Epithelial cell of esophagus (primary cell): ENCODE results near the gene ACTR3C.
"Not testable (repeated sequence)": the region's sequence is repeated elsewhere in the genome, so short reads cannot be mapped to it uniquely, and the experiment has no call there.

Experiments used
- DNase-seq: peaks from one replicate; pipeline ENCODE4 v3.0.0; 2010; ENCODE audit warnings: low read depth
- H3K4me3 ChIP-seq: 2 replicates; pipeline ENCODE4 v1.5.1; 2011; ENCODE audit warnings: mild to moderate bottlenecking, low read length, control low read depth
- TF ChIP-seq, protein P1 (sequence below): IDR thresholded peaks from 2 replicates; pipeline ENCODE4 v1.5.1; 2011; ENCODE audit warnings: low read depth, mild to moderate bottlenecking, low read length, control low read depth, inconsistent platforms; ENCODE audit not compliant: insufficient read depth; ENCODE audit errors: missing control alignments

ACTR3C gene

DNA sequence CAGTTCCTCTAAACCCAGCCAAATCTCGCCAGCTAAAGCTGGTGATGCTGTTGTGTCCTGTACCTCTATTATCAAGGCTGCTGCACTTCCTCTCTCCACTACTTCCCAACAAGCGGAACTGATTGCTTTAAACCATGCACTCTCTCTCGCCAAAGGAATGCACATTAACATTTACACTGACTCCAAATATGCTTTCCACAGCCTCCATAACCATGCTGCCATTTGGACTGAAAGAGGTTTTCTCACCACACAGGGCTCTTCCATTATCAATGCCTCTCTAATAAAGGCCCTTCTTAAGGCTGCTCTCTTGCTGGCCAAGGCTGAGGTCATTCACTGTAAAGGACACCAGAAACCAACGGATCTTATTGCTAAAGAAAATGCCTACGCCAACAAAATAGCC lies 11.6 kb downstream of the ACTR3C start:
- TF ChIP-seq, protein P1, sequence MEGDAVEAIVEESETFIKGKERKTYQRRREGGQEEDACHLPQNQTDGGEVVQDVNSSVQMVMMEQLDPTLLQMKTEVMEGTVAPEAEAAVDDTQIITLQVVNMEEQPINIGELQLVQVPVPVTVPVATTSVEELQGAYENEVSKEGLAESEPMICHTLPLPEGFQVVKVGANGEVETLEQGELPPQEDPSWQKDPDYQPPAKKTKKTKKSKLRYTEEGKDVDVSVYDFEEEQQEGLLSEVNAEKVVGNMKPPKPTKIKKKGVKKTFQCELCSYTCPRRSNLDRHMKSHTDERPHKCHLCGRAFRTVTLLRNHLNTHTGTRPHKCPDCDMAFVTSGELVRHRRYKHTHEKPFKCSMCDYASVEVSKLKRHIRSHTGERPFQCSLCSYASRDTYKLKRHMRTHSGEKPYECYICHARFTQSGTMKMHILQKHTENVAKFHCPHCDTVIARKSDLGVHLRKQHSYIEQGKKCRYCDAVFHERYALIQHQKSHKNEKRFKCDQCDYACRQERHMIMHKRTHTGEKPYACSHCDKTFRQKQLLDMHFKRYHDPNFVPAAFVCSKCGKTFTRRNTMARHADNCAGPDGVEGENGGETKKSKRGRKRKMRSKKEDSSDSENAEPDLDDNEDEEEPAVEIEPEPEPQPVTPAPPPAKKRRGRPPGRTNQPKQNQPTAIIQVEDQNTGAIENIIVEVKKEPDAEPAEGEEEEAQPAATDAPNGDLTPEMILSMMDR, result no peak
- no peak overlapping the region for H3K4me3 ChIP-seq
- no peak for DNase-seq

DNA sequence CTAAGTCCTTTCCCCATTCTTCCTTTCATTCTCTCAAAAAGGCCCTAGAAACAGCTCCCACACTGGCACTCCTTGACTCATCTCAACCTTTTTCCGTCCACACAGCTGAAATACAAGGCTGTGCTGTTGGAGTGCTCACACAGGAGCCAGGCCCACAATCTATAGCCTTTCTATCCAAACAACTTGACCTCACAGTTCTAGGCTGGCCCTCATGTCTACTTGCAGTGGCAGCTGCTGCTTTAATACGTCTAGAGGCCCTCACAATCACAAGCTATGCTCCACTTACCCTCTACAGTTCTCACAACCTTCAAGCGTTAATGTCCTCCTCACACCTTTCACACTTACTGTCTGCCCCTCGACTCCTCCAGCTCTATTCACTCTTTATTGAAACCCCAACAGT lies 12.2 kb downstream of the ACTR3C start:
- TF ChIP-seq, protein P1, result no peak
- H3K4me3 ChIP-seq, result no peak overlapping the region
- no peak for DNase-seq

- no peak for DNase-seq
- no peak overlapping the region for H3K4me3 ChIP-seq
- TF ChIP-seq, protein P1, result no peak
Measured at GRCh38 chr7:150308575-150308974, 14.8 kb downstream of the ACTR3C start.

DNA sequence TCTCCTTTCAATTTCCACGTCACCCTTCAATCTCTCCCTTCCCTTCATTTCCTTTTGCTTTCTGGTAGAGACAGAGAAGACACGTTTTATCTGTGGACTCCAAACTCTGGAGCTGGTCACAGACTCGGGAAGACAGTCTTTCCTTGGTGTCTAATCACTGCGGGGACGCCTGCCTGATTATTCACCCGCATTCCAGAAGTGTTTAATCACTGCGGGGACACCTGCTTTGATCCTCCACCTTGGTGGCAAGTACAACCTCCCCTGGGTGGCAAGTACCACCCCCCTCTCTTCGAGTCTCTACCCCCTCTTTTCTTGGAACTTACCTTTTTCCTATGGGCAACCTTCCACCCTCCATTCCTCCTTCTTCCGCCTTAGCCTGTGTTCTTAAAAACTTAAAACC lies 15.4 kb downstream of the ACTR3C start:
- TF ChIP-seq, protein P1, result no peak
- DNase-seq, result no peak
- H3K4me3 ChIP-seq, result no peak overlapping the region

DNA sequence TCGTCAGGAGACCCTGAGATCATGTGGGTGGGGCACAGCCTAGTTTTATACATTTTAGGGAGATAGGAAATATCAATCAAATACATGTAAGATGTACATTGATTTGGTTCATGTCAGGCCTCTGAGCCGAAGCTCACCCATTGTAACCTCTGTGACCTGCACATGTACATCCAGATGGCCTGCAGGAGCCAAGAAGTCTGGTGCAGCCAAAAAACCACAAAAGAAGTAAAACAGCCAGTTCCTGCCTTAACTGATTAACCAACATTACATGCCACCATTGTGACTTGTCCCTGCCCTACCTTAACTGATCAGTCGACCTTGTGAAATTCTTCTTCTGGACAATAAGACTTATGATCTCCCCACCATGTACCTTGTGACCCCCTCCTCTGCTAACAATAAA lies 16.2 kb downstream of the ACTR3C start:
- no peak for DNase-seq
- H3K4me3 ChIP-seq, result no peak overlapping the region
- TF ChIP-seq, protein P1, result no peak

GRCh38 chr7:150306377-150306776 lies 17.0 kb downstream of the ACTR3C start:
- DNase-seq, H3K4me3 ChIP-seq: not testable (repeated sequence)

DNA sequence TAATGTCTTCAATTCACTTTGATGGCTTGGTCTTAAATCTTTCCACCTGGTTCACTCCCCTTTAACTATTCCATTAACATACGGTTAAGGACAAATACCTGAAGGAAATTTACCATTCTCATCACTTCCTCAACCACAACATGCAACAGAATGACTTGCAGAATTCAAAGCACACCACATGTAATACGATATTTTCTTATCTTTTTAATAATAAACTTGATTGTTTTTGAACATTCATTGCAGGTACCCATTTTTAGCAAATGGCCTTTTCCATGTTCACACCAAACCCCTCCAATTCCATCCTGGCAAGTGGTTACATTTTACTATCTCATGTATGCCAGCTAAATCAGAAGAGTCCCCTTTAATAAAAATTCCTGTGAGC lies 17.5 kb downstream of the ACTR3C start:
- H3K4me3 ChIP-seq, DNase-seq: not testable (repeated sequence)

DNA sequence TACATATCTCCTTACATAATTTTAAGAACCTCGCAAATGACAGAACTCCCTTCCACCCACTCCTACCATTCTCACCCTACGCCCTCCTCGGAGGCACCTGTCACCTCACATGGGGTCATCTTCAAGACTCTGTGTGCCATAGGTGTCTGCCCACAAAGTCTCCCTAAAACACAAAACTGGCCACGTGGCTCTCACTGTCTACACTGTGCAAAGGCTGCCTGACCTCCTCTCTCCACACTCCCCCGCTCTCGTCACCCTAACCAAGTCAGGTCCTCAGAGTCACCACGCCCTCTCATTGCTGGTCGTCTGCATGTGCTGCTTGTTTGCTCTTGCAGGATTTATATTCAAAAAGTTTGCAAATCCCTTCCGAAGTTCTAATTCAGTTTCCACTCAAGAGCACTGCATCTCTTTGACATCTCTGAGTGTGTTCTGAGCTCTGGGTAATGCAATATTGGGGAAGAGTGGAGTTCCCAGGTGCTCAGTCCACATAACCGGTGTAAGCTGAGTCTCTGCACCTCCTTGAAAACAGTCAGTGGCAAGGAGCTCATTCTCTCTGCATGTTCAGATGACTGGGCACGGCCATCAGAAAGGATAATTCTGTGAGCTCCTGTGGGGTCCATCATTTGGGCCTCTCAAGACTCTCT lies 18.0 kb downstream of the ACTR3C start:
- DNase-seq, H3K4me3 ChIP-seq: not testable (repeated sequence)

DNA sequence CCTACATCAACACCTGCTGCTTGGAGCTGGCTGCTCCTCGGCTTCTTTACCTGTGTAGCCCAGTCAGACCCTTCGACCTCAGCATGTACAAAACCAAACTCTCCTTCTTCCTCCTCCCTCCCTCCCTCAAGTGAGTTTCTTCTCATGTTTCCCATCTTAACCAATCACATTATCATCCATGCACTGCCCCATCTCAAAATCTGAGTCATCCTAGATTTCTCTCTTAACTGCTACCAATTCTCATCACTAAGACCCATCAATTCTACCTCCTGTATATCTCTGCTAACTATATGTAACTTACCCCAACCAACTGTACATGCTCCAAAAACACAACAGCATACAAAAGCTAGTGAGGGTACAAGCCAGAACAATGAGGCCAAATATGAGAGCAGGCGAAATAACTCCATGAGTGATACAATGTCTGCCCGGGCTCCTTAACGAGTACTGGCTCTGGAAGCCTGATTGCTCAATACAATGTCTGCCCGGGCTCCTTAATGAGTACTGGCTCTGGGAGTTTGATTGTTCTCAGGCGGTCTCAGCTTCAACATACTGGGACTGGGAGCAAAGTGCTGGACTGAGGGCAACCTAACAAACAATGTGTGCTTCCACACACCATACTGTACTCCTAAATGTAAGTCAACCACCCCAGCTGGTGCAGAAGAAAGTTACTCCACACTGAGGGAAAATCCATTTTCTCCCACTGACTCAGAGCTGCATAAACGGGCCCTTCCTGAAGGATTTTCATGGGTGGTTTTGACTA lies 18.7 kb downstream of the ACTR3C start:
- not testable (repeated sequence) for H3K4me3 ChIP-seq, DNase-seq

GRCh38 chr7:150302908-150303310 lies 20.4 kb downstream of the ACTR3C start:
- not testable (repeated sequence) for H3K4me3 ChIP-seq
- peak; percentile 45 for DNase-seq

GRCh38 chr7:150297978-150298377 lies 25.4 kb downstream of the ACTR3C start:
- H3K4me3 ChIP-seq, result not testable (repeated sequence)

GRCh38 chr7:150296802-150297201 lies 26.5 kb downstream of the ACTR3C start:
- DNase-seq, H3K4me3 ChIP-seq: not testable (repeated sequence)

More at GRCh38 chr7:150297978-150298377, 25.4 kb downstream of the ACTR3C start:
- DNase-seq, result not testable (repeated sequence)

DNA sequence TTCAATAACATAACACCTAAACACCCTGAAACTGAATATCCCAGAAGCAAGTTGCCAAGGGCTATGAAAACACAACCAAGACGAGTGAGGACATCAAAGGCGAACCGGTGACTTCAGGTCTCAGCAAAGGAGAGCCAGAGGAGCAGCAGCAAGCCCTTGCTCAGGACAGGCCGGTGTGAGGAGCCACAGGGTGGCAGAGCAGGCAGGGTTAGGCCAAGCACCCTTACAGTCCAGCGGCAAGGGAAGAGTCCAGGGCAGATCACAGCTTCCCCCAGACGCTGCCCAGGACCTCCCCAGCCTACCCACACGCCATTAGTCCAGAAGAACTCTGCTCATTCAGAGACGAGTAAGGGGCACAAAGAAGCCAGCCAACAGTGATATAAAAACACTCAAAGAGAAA lies 27.7 kb downstream of the ACTR3C start:
- H3K4me3 ChIP-seq, DNase-seq: not testable (repeated sequence)

- peak; percentile 29 for DNase-seq
- H3K4me3 ChIP-seq, result not testable (repeated sequence)
Measured at GRCh38 chr7:150295027-150295426, 28.3 kb downstream of the ACTR3C start.
